ENCODE data around the gene SCN8A.

- TF ChIP-seq CTCF (IDR thresholded peaks at IDR 0.05; ENCODE audit: low read length), result no peak
- no peak for TF ChIP-seq EZH2phosphoT487 (IDR thresholded peaks at IDR 0.05; ENCODE audit: low read length)
These were observed 210.0 kb downstream of the SCN8A start for GRCh38 chr12:51801027-51801426.

All from MM.1S (cell line).